ENCODE data around the gene IL17RB.

DNA sequence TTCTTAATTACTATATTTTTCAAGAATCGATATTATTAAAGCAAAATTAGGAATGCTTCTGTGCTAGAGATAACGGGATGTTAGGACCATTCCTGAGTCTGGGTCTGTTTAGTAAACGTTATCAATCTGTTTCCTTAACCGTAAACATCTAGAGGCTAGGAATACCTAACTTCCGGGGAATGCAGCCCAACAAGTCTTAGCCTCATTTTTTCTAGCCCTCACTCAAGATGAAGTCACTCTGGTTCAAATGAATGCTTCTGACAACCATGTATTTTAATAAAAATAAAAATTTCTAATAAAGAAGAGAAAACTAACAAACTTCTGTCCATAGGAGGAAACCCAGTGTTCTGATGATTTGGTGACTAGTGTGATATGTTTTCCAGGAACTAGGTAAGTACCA is 56.3 kb downstream of the IL17RB start:
- TF ChIP-seq, protein P1, sequence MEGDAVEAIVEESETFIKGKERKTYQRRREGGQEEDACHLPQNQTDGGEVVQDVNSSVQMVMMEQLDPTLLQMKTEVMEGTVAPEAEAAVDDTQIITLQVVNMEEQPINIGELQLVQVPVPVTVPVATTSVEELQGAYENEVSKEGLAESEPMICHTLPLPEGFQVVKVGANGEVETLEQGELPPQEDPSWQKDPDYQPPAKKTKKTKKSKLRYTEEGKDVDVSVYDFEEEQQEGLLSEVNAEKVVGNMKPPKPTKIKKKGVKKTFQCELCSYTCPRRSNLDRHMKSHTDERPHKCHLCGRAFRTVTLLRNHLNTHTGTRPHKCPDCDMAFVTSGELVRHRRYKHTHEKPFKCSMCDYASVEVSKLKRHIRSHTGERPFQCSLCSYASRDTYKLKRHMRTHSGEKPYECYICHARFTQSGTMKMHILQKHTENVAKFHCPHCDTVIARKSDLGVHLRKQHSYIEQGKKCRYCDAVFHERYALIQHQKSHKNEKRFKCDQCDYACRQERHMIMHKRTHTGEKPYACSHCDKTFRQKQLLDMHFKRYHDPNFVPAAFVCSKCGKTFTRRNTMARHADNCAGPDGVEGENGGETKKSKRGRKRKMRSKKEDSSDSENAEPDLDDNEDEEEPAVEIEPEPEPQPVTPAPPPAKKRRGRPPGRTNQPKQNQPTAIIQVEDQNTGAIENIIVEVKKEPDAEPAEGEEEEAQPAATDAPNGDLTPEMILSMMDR (IDR thresholded peaks at IDR 0.05; ENCODE audit: insufficient read depth, low read length, poor library complexity, severe bottlenecking): no peak
- TF ChIP-seq EZH2phosphoT487 (conservative IDR thresholded peaks at IDR 0.05; ENCODE audit: low read length): no peak
